Neural cell (in vitro differentiated cells): ENCODE data around the gene ABHD5. TPM values are rescaled to one million over a fixed set of nuclear protein-coding genes. Genes with fewer than 3 reads are reported as not detected.

ENCODE experiments used
- H2AFZ ChIP-seq: fragments of 200-600, 300-800 bp; sonication (generic), shearing (Covaris generic); 2 replicates; pipeline ENCODE4 v1.6.0; 2014; ENCODE audit warnings: low read depth, mild to moderate bottlenecking, antibody characterized with exemption, low read length, moderate library complexity
- H3F3A ChIP-seq: fragments of 200-600 bp; shearing (Covaris generic); 2 replicates; pipeline ENCODE4 v1.6.1; 2016; ENCODE audit warnings: mild to moderate bottlenecking, moderate library complexity, mixed read lengths, antibody characterized with exemption, low read length; ENCODE audit not compliant: insufficient read depth, poor library complexity, severe bottlenecking
- H3K27ac ChIP-seq: fragments of 200-600, 300-800 bp; sonication (generic), shearing (Covaris generic); 2 replicates; pipeline ENCODE4 v1.5.1; 2014; ENCODE audit warnings: mild to moderate bottlenecking, low read length, moderate library complexity
- H3K27me3 ChIP-seq: fragments of 300-800, 200-600 bp; sonication (generic), shearing (Covaris generic); 2 replicates; pipeline ENCODE4 v1.6.0; 2014; ENCODE audit warnings: mild to moderate bottlenecking, low read depth, low read length, moderate library complexity; ENCODE audit not compliant: insufficient read depth
- H3K36me3 ChIP-seq: fragments of 300-800, 200-600 bp; sonication (generic), shearing (Covaris generic); 2 replicates; pipeline ENCODE4 v1.5.1; 2014; ENCODE audit warnings: mild to moderate bottlenecking, antibody characterized with exemption, low read length, moderate library complexity; ENCODE audit not compliant: insufficient read depth
- H3K4me2 ChIP-seq: fragments of 300-800, 200-600 bp; sonication (generic), shearing (Covaris generic); 2 replicates; pipeline ENCODE4 v1.6.0; 2014; ENCODE audit warnings: mild to moderate bottlenecking, low read length
- H3K4me3 ChIP-seq: fragments of 300-800, 200-600 bp; sonication (generic), shearing (Covaris generic); 2 replicates; pipeline ENCODE4 v1.5.1; 2014; ENCODE audit warnings: mild to moderate bottlenecking, low read length, moderate library complexity
- H3K79me2 ChIP-seq: fragments of 200-600 bp; shearing (Covaris generic); replicated peaks from 2 replicates; pipeline ENCODE4 v1.6.0; 2014; ENCODE audit warnings: mild to moderate bottlenecking, low read length, moderate library complexity; ENCODE audit not compliant: insufficient read depth
- H3K9ac ChIP-seq: fragments of 300-800, 200-600 bp; sonication (generic), shearing (Covaris generic); 2 replicates; pipeline ENCODE4 v1.6.1; 2016; ENCODE audit warnings: mild to moderate bottlenecking, low read length, mixed read lengths
- H3K9me2 ChIP-seq: fragments of 200-600 bp; shearing (Covaris generic); 2 replicates; pipeline ENCODE4 v1.6.1; 2016; ENCODE audit warnings: mild to moderate bottlenecking, low read length, mixed read lengths; ENCODE audit not compliant: insufficient read depth
- H3K9me3 ChIP-seq: fragments of 200-600, 300-800 bp; sonication (generic), shearing (Covaris generic); 2 replicates; pipeline ENCODE4 v1.6.1; 2016; ENCODE audit warnings: mild to moderate bottlenecking, mixed run types, low read length, moderate library complexity, mixed read lengths
- H4K20me1 ChIP-seq: fragments of 200-600 bp; shearing (Covaris generic); 2 replicates; pipeline ENCODE4 v1.6.1; 2016; ENCODE audit warnings: mild to moderate bottlenecking, mixed run types; ENCODE audit not compliant: insufficient read depth
- CTCF ChIP-seq: fragments of 450-650 bp; IDR thresholded peaks from 2 replicates; pipeline ENCODE4 v1.5.1; 2014; ENCODE audit warnings: antibody characterized with exemption, mild to moderate bottlenecking, moderate library complexity; ENCODE audit not compliant: poor library complexity, severe bottlenecking
- EP300 ChIP-seq: fragments of 450-650 bp; conservative IDR thresholded peaks from 2 replicates; pipeline ENCODE4 v1.6.1; 2014; ENCODE audit warnings: antibody characterized with exemption, mild to moderate bottlenecking, moderate library complexity; ENCODE audit not compliant: poor library complexity, severe bottlenecking
- EZH2 ChIP-seq: fragments of 200-600, 300-800 bp; shearing (Covaris generic), sonication (generic); IDR thresholded peaks from 2 replicates; pipeline ENCODE4 v1.6.1; 2014; ENCODE audit warnings: antibody characterized with exemption, low read length, borderline replicate concordance, mild to moderate bottlenecking; ENCODE audit not compliant: insufficient read depth, poor library complexity, severe bottlenecking
- MXI1 ChIP-seq: fragments of 450-650 bp; conservative IDR thresholded peaks from 2 replicates; pipeline ENCODE4 v1.6.1; 2014; ENCODE audit warnings: antibody characterized with exemption, mild to moderate bottlenecking; ENCODE audit not compliant: poor library complexity, severe bottlenecking
- POLR2AphosphoS5 ChIP-seq: IDR thresholded peaks from 2 replicates; pipeline ENCODE4 v1.6.1; 2012
- RAD21 ChIP-seq: fragments of 450-650 bp; conservative IDR thresholded peaks from 2 replicates; pipeline ENCODE4 v1.6.1; 2014; ENCODE audit warnings: antibody characterized with exemption, mild to moderate bottlenecking, moderate library complexity
- REST ChIP-seq: IDR thresholded peaks from 2 replicates; pipeline ENCODE4 v1.6.1; 2012; ENCODE audit warnings: borderline replicate concordance
- SMC3 ChIP-seq: fragments of 450-650 bp; conservative IDR thresholded peaks from 2 replicates; pipeline ENCODE4 v1.6.1; 2014; ENCODE audit warnings: antibody characterized with exemption, mild to moderate bottlenecking, moderate library complexity; ENCODE audit not compliant: poor library complexity
- TAF1 ChIP-seq: IDR thresholded peaks from 2 replicates; pipeline ENCODE4 v1.6.1; 2012; ENCODE audit warnings: low read depth
- polyA plus RNA-seq: library from polyadenylated mRNA; depleted of rRNA; stranded (reverse); fragments of >200 nt; gene quantifications from 2 replicates; pipeline ENCODE4 v1.2.3, GENCODE V29; 2014

Gene ABHD5
- polyA plus RNA-seq, 1 donor from 2014 or later: 26.6 TPM

GRCh38 chr3:43768381-43768973 lies 77.7 kb downstream of the ABHD5 start:
- TF ChIP-seq RAD21 (no peak), MXI1 (no peak), TAF1 (no peak), EP300 (no peak), CTCF (no peak), REST (no peak), SMC3 (no peak), EZH2 (no peak), POLR2AphosphoS5 (no peak)
- no peaks in the 10 kb centered on the region for H4K20me1 ChIP-seq
- H3F3A ChIP-seq: no peaks in the 10 kb centered on the region
- H3K9me3 ChIP-seq: no peaks in the 10 kb centered on the region
- no peak overlapping the region for H3K9ac ChIP-seq
- no peak overlapping the region for H2AFZ ChIP-seq
- H3K4me3 ChIP-seq: no peak overlapping the region
- no peak overlapping the region for H3K4me2 ChIP-seq
- no peaks in the 10 kb centered on the region for H3K9me2 ChIP-seq
- H3K27ac ChIP-seq: no peak overlapping the region
- H3K27me3 ChIP-seq: no peaks in the 10 kb centered on the region
- no peaks in the 10 kb centered on the region for H3K79me2 ChIP-seq
- H3K36me3 ChIP-seq: no peaks in the 10 kb centered on the region

- TF ChIP-seq POLR2AphosphoS5 (no peak), RAD21 (peak; percentile 66), SMC3 (peak; percentile 80), TAF1 (no peak), CTCF (peak; percentile 74), EP300 (no peak)
- Histone ChIP-seq H3F3A (no peaks in the 10 kb centered on the region), H2AFZ (no peak overlapping the region), H3K4me2 (no peak overlapping the region), H3K27ac (no peak overlapping the region), H3K9me2 (no peaks in the 10 kb centered on the region), H3K9ac (no peak overlapping the region), H3K4me3 (no peak overlapping the region), H3K79me2 (no peaks in the 10 kb centered on the region), H4K20me1 (no peaks in the 10 kb centered on the region), H3K27me3 (no peaks in the 10 kb centered on the region), H3K36me3 (no peaks in the 10 kb centered on the region), H3K9me3 (no peaks in the 10 kb centered on the region)
Measured at GRCh38 chr3:43769097-43769884, 78.6 kb downstream of the ABHD5 start.
